Endodermal cell (in vitro differentiated cells): ENCODE measurements around the gene MAPK8IP3. TPM values are rescaled to one million over a fixed set of nuclear protein-coding genes. Genes with fewer than 3 reads are reported as not detected.
A peak's percentile ranks its signal among the peaks of the same experiment; 100 is the strongest.

Experiments used
- DNase-seq: peaks from one replicate; pipeline ENCODE4 v3.0.0-alpha.2; 2017
- H3K27ac ChIP-seq: 2 replicates; pipeline ENCODE4 v1.5.1; 2013; ENCODE audit warnings: mild to moderate bottlenecking, low read depth, low read length, moderate library complexity
- H3K27me3 ChIP-seq: 2 replicates; pipeline ENCODE4 v1.6.1; 2013; ENCODE audit warnings: mild to moderate bottlenecking, low read length, moderate library complexity; ENCODE audit not compliant: insufficient read depth, control insufficient read depth, poor library complexity, severe bottlenecking
- H3K36me3 ChIP-seq: 2 replicates; pipeline ENCODE4 v1.7.0; 2013; ENCODE audit warnings: mild to moderate bottlenecking, low read length, moderate library complexity; ENCODE audit not compliant: control insufficient read depth, insufficient read depth
- H3K4me1 ChIP-seq: one replicate; pipeline ENCODE4 v1.7.0; 2013; ENCODE audit warnings: low read length; ENCODE audit not compliant: control insufficient read depth, insufficient read depth
- H3K4me3 ChIP-seq: 2 replicates; pipeline ENCODE4 v1.5.1; 2013; ENCODE audit warnings: mild to moderate bottlenecking, low read length, moderate library complexity
- H3K9ac ChIP-seq: 2 replicates; pipeline ENCODE4 v1.6.1; 2013; ENCODE audit warnings: mild to moderate bottlenecking, low read length, moderate library complexity; ENCODE audit not compliant: poor library complexity, severe bottlenecking; ENCODE audit errors: extremely low read depth
- H3K9me3 ChIP-seq: 2 replicates; pipeline ENCODE4 v1.6.1; 2013; ENCODE audit warnings: mild to moderate bottlenecking, low read length, moderate library complexity; ENCODE audit not compliant: control insufficient read depth
- H3K27ac Mint-ChIP-seq: 2 replicates; pipeline ENCODE4 v1.8.0; 2020; ENCODE audit warnings: mixed read lengths
- H3K27me3 Mint-ChIP-seq: 2 replicates; pipeline ENCODE4 v1.8.0; 2021; ENCODE audit warnings: mild to moderate bottlenecking, mixed read lengths; ENCODE audit not compliant: insufficient read depth
- H3K36me3 Mint-ChIP-seq: 2 replicates; pipeline ENCODE4 v1.8.0; 2020; ENCODE audit warnings: low read depth, mixed read lengths
- H3K4me1 Mint-ChIP-seq: 2 replicates; pipeline ENCODE4 v1.8.0; 2020; ENCODE audit warnings: mixed read lengths
- H3K4me3 Mint-ChIP-seq: 2 replicates; pipeline ENCODE4 v1.8.0; 2020; ENCODE audit warnings: mild to moderate bottlenecking, moderate library complexity, mixed read lengths
- H3K9me3 Mint-ChIP-seq: 2 replicates; pipeline ENCODE4 v1.8.0; 2020; ENCODE audit warnings: mild to moderate bottlenecking, mixed read lengths
- WGBS, 2 experiments: methylation state at CpG; one replicate each; pipeline versions ENCODE4 v1.1.5 to v1.1.7; 2013; ENCODE audit warnings: missing lambda C conversion rate in 2 of 2, mixed read lengths in 1 of 2; ENCODE audit not compliant: insufficient coverage in 1 of 2, insufficient read length in 1 of 2; 5-methylcytosine and 5-hydroxymethylcytosine counted together
- total RNA-seq, 2 donors: library from RNA; stranded (reverse); fragmentation: NEBNext Ultra II Directional in 1 of 2; extraction: Animal tissue kit (Norgen Biotek cat#: 25700) in 1 of 2; gene quantifications; 2 replicates in 1 of 2; 3 replicates in 1 of 2; pipeline ENCODE4 v1.2.1, GENCODE V29; 2021
- TF ChIP-seq, protein P1 (sequence below): fragments of 200-600 bp; sonication (generic); conservative IDR thresholded peaks from 2 replicates; pipeline ENCODE4 v1.5.0; 2021; ENCODE audit warnings: antibody characterized with exemption, mild to moderate bottlenecking

MAPK8IP3 gene
- total RNA-seq, 2 donors from 2014 or later: 76.0 to 84.0 TPM

DNA sequence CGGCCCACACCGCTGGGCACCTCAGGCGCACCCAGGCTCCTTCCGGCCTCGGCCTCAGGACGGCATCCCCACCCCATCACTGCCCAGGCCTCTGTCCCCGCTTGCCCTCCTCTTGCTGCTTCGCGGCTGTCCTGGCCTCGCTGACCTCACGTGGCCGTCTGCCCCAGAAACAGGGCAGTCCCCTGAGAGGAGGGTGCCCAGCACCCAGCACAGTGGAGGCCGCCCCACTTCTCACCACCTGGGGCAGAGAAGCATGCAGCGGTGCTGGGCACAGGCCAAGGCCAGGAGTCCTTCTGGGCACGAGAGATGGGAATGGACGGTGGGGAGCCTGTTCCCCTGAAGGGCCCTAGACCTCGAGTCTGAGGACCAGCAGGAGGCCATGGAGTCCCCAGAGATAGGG, 111.7 kb downstream of the MAPK8IP3 start:
- TF ChIP-seq, protein P1, sequence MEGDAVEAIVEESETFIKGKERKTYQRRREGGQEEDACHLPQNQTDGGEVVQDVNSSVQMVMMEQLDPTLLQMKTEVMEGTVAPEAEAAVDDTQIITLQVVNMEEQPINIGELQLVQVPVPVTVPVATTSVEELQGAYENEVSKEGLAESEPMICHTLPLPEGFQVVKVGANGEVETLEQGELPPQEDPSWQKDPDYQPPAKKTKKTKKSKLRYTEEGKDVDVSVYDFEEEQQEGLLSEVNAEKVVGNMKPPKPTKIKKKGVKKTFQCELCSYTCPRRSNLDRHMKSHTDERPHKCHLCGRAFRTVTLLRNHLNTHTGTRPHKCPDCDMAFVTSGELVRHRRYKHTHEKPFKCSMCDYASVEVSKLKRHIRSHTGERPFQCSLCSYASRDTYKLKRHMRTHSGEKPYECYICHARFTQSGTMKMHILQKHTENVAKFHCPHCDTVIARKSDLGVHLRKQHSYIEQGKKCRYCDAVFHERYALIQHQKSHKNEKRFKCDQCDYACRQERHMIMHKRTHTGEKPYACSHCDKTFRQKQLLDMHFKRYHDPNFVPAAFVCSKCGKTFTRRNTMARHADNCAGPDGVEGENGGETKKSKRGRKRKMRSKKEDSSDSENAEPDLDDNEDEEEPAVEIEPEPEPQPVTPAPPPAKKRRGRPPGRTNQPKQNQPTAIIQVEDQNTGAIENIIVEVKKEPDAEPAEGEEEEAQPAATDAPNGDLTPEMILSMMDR: no peak
- H3K9me3 ChIP-seq: no peaks in the 10 kb centered on the region
- Mint-ChIP-seq H3K4me3 (no peak overlapping the region), H3K9me3 (no peaks in the 10 kb centered on the region), H3K27ac (no peak overlapping the region), H3K27me3 (no peaks in the 10 kb centered on the region), H3K36me3 (peaks cover 39% of the 10 kb centered on the region), H3K4me1 (no peaks in the 10 kb centered on the region)
- H3K4me3 ChIP-seq: no peak overlapping the region
- 95 to 100% methylated on average over 7 to 17 of the region's 17 CpGs for WGBS, 2 experiments
- peaks cover 26% of the 10 kb centered on the region for H3K36me3 ChIP-seq
- no peaks in the 10 kb centered on the region for H3K4me1 ChIP-seq
- DNase-seq: no peak
- H3K27me3 ChIP-seq: no peaks in the 10 kb centered on the region
- no peak overlapping the region for H3K9ac ChIP-seq
- H3K27ac ChIP-seq: no peak overlapping the region

DNA sequence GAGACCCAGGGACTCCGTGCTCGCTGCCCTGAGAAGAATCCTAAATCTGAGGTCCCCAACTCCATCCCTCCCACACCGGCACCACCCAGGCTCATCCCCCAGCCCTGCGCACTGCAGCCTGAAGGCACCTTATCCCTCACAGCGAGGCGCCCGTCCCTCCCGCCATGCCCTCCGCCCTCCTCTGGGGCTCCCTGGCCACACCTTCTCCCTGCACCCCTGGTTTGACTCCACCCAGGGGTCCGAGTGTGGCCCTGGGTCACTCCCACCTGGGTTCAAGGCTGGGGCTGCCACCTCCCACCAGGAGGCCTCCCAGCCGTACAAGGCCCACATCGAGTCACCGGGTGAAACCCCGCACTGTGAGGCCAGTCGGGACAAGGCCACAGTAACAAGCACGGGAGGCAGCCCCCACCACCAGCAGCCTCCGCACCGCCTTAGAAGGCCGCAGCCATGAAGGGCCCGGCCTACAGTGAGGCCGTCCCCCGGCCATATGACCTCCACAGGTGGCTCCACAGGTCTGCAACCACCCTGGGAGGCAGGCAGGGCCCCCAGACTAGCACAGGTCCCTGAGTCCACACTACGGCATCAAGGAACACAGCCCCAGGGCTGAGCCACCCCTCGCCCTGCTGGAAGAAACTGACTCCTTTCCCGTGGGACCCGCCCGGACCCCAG, 112.3 kb downstream of the MAPK8IP3 start:
- no peaks in the 10 kb centered on the region for H3K9me3 ChIP-seq
- H3K36me3 ChIP-seq: peaks cover 28% of the 10 kb centered on the region
- Mint-ChIP-seq H3K36me3 (peaks cover 37% of the 10 kb centered on the region), H3K27ac (no peak overlapping the region), H3K4me3 (no peak overlapping the region), H3K27me3 (no peaks in the 10 kb centered on the region), H3K4me1 (no peaks in the 10 kb centered on the region), H3K9me3 (no peaks in the 10 kb centered on the region)
- DNase-seq: no peak
- H3K9ac ChIP-seq: no peak overlapping the region
- no peak overlapping the region for H3K27ac ChIP-seq
- H3K4me3 ChIP-seq: no peak overlapping the region
- H3K4me1 ChIP-seq: no peaks in the 10 kb centered on the region
- H3K27me3 ChIP-seq: no peaks in the 10 kb centered on the region
- TF ChIP-seq, protein P1: no peak
- WGBS, 2 experiments: 94 to 95% methylated on average over 17 to 27 of the region's 27 CpGs

DNA sequence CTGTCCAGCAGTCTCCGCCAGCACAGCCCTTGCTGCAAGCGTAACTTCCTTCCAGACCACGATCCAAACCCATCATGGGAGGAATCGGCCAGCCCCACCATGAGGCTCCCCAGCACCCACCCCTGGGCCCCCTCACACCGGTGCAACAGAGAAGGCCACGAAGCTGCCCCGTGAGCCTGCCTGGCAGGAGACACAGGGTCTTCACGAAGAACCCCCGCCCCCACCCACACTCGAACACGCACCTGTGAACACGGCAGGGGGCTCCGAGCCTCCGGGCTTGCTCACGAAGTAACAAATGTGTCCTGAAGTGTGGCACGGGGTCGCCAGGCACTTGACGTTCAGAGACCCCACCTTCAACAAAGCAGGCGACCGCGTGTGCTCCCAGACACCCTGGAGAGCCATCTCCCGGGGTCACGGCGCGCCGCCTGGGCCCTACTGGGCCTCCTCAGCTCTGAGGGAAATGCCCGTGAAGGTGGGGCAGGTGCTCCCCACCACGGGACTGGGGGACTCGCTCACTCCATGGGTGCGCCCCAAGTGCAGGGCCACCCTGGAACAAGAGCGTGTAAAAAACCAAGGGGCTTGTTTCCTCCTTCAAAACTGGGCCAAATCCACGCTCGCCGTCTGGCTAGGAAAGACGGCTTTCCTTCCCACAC, 113.0 kb downstream of the MAPK8IP3 start:
- H3K9me3 ChIP-seq: no peaks in the 10 kb centered on the region
- 92 to 95% methylated on average over 24 to 35 of the region's 35 CpGs for WGBS, 2 experiments
- H3K4me3 ChIP-seq: no peak overlapping the region
- H3K36me3 Mint-ChIP-seq: peaks cover 32% of the 10 kb centered on the region
- no peaks in the 10 kb centered on the region for H3K4me1 ChIP-seq
- peaks cover 1% of the 10 kb centered on the region for H3K4me1 Mint-ChIP-seq
- no peak overlapping the region for H3K4me3 Mint-ChIP-seq
- H3K27me3 ChIP-seq: no peaks in the 10 kb centered on the region
- peaks cover 28% of the 10 kb centered on the region for H3K36me3 ChIP-seq
- H3K27ac Mint-ChIP-seq: peak overlapping the region; percentile 65
- TF ChIP-seq, protein P1: no peak
- no peaks in the 10 kb centered on the region for H3K27me3 Mint-ChIP-seq
- no peaks in the 10 kb centered on the region for H3K9me3 Mint-ChIP-seq
- no peak overlapping the region for H3K9ac ChIP-seq
- no peak overlapping the region for H3K27ac ChIP-seq
- DNase-seq: peak; percentile 13
